GM12875 (cell line): ENCODE data around the gene SLC22A17.

Experiments used
- H3K4me3 ChIP-seq: one replicate; pipeline ENCODE4 v1.5.1; 2011; ENCODE audit warnings: low read depth, low read length, control low read depth
- TF ChIP-seq, protein P1 (sequence below): IDR thresholded peaks from 2 replicates; pipeline ENCODE4 v1.5.1; 2011; ENCODE audit warnings: low read depth, mild to moderate bottlenecking, control low read depth, inconsistent platforms, low read length, moderate library complexity, borderline replicate concordance; ENCODE audit not compliant: insufficient read depth

The SLC22A17 gene

DNA sequence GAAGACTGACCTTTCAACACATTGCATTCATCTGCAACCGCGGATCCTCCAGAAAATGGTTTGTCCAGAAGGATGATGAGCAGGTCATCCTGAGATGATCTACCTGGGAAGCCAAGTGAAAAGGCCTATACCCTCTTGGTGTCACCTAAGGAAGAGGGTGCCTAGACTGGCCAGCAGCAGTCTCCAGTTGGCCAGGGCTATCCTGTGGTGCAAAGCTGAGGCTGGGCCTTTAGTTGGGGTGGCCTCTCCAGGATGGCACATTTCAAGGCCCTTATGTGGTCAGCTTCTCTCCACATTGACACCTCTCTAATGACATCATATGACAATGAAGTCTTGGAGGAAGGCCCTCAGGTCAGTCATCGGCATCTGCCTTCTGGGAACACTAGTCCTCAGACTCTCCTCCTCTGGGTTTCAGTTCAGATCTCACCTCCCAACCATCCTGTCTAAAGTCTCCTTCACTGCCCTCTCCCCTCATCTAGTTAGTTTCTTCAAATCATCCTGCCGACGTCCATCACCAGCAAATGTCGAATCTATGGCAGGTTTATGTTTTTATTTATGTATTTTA, 3.3 kb upstream of the SLC22A17 start:
- no peak overlapping the region for H3K4me3 ChIP-seq
- TF ChIP-seq, protein P1, sequence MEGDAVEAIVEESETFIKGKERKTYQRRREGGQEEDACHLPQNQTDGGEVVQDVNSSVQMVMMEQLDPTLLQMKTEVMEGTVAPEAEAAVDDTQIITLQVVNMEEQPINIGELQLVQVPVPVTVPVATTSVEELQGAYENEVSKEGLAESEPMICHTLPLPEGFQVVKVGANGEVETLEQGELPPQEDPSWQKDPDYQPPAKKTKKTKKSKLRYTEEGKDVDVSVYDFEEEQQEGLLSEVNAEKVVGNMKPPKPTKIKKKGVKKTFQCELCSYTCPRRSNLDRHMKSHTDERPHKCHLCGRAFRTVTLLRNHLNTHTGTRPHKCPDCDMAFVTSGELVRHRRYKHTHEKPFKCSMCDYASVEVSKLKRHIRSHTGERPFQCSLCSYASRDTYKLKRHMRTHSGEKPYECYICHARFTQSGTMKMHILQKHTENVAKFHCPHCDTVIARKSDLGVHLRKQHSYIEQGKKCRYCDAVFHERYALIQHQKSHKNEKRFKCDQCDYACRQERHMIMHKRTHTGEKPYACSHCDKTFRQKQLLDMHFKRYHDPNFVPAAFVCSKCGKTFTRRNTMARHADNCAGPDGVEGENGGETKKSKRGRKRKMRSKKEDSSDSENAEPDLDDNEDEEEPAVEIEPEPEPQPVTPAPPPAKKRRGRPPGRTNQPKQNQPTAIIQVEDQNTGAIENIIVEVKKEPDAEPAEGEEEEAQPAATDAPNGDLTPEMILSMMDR, result no peak

DNA sequence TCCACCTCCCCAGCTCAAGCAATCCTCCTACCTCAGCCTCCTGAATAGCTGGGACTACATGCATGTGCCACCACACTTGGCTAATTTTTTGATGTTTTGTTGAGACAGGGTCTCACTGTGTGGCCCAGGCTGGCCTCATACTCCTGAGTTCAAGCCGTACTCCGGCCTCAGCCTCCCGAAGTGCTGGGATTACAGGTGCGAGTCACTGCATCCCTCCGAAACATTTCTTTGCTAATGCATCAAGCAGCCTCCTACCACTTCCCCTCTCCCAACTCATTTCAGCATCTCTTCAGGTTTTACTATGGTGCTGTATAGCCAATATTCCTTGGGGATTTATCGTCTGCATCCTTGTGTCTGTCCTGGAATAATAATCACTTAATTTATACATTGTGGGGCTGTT, 2.3 kb upstream of the SLC22A17 start:
- no peak overlapping the region for H3K4me3 ChIP-seq
- TF ChIP-seq, protein P1, result no peak

DNA sequence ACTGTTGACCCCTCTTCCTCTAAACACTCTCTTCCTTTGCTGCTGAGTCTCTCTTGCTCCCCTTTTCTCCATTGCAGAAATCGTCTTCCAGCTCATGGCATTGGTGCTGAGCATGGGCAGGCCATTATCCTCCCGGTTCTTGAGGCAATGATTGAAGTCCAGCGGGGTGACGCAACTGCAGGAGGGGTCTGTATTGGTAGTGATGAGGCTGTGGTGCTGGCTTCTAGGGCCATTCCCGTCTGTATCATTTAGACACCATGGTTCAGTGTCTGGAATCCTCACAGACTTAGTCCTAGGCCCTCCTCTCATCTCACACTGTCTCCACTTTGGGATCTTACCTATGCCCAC, 720 bp upstream of the SLC22A17 start:
- no peak overlapping the region for H3K4me3 ChIP-seq
- TF ChIP-seq, protein P1, result no peak

DNA sequence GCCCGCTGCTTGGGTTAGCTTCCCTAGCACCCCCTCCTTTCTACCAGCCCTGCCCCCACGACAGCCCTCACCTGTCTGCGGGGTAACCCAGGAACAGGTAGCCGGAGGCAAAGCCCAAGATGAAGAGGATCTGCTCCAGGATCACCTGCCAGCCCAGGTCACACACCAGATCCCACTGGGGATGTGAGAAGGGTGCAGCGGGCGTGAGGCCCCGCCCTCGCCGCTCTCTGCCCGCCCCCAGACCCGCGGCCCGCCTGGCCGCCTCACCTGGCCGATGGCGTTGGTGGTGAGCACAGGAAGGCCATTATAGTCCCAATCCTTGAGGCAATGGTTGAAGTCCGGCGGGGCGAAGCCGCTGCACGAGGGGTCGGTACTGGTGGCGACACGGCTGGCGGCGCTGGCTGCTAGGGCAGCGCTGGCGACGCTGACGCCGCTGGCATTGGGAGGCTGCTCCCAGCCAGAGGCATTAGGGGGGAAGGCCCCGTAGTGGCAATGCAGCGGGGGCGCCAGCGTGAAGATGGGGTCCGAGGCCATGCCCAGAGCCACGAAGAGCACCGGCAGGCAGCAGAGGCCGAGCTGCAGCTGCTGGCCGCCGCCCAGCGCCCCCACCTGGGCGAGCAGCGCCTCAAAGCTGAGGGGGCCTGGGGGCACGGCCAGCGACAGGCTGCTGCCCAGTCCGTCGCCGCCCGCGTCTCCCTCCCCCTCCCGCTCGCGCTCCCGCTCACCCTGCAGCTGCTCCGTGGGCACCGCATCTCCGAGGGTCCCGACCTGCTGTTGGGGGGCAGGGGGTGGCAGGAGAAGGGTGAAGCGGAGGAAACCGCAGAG, 794 bp downstream of the SLC22A17 start:
- TF ChIP-seq, protein P1, result no peak
- no peak overlapping the region for H3K4me3 ChIP-seq

DNA sequence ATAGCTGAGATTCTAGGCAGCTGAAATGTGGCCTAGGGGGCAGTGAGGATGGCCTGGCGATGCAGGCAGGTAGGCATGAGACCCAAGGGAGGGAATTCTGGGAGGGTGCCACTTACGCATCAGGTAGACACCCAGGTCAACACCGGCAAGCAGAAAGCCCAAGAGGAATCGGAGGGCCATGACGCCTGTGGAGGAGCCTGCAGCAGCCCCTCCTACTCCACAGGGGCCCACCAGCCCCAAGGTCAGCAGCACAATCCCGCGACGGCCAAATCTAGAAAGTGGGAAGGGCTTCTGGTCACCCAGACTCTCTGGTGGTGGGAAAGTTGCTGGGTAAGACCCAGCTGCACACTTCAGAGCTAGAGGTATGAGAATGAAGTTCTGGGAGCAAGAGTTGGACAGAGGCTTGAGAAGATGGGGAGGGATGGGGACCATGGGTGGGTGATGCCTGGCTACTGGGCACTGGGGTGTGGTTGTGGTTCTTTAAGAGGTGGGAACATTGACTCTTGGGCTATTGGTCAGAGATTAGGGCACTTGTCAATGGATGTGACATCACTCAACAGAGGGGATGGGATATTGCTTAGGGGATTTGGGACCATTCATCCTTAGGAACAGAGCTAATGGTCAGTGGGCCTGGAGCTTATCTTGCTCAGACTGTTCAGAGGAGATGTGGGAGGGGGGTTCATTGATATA, 3.4 kb downstream of the SLC22A17 start:
- TF ChIP-seq, protein P1, result no peak

DNA sequence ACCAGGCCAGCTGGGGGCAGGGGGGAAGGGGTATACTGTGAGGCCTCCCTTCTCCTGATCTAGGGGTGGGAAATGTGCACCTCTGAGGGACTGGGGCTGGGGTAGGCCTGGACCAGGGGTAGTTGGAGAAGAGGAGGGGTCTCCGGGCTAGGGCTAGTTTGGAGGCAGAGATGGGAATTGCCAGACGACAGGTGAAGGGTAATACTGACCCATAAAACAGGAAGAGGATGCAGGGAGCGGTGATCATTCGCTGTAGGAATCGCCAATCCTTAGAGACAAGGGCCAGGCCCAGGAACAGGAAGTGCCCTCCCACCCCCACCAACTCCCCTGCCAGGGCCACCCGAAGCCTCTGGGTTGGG, 4.4 kb downstream of the SLC22A17 start:
- no peak overlapping the region for H3K4me3 ChIP-seq
- TF ChIP-seq, protein P1, result no peak

More for the DNA sequence above, 3.4 kb downstream of the SLC22A17 start:
- H3K4me3 ChIP-seq, result no peak overlapping the region
